WTC11 (cell line): Measurements from ENCODE around the gene GRIN2A. TPM values are rescaled to one million over a fixed set of nuclear protein-coding genes. Genes with fewer than 3 reads are reported as not detected.
"Not testable (repeated sequence)": the region's sequence is repeated elsewhere in the genome, so short reads cannot be mapped to it uniquely, and the experiment has no call there.

Experiments
- ATAC-seq: fragments of 200-7000 bp; cut with Tn5 transposase; 2 replicates; pipeline ENCODE4 v1.10.0; 2021; ENCODE audit warnings: mild to moderate bottlenecking, moderate library complexity
- CTCF ChIA-PET: fragments of 300-600 bp; sonication (Branson Sonifier 250); formaldehyde crosslinking; loops from one replicate; lab custom pipeline; 2021; ENCODE audit warnings: antibody characterized with exemption; lab: Charles Lee
- POLR2A ChIA-PET: fragments of 350-600 bp; sonication (Branson Sonifier 250); formaldehyde crosslinking; loops from one replicate; lab custom pipeline; 2021; ENCODE audit warnings: antibody characterized with exemption; lab: Charles Lee
- DNase-seq: peaks from one replicate; pipeline ENCODE4 v3.0.0; 2021; ENCODE audit warnings: low spot score
- H3K27ac Mint-ChIP-seq: 2 replicates; pipeline ENCODE4 v1.8.0; 2021; ENCODE audit warnings: mixed read lengths
- H3K27me3 Mint-ChIP-seq: 2 replicates; pipeline ENCODE4 v1.8.0; 2021; ENCODE audit warnings: low read depth, mild to moderate bottlenecking, moderate library complexity, mixed read lengths
- H3K36me3 Mint-ChIP-seq: 2 replicates; pipeline ENCODE4 v1.8.0; 2021; ENCODE audit warnings: mixed read lengths
- H3K4me1 Mint-ChIP-seq: 2 replicates; pipeline ENCODE4 v1.8.0; 2022; ENCODE audit warnings: mixed read lengths
- H3K4me3 Mint-ChIP-seq: 2 replicates; pipeline ENCODE4 v1.8.0; 2021; ENCODE audit warnings: mild to moderate bottlenecking, moderate library complexity, mixed read lengths
- H3K9me3 Mint-ChIP-seq: 2 replicates; pipeline ENCODE4 v1.8.0; 2021; ENCODE audit warnings: mixed read lengths
- ATF1 ChIP-seq: sonication (generic); formaldehyde crosslinking; IDR thresholded peaks from 2 replicates; pipeline ENCODE4 v1.8.1; 2023; ENCODE audit warnings: mild to moderate bottlenecking, moderate library complexity, missing genetic modification reagents
- CBFB ChIP-seq: sonication (generic); formaldehyde crosslinking; IDR thresholded peaks from 2 replicates; pipeline ENCODE4 v1.8.1; 2022; ENCODE audit warnings: mild to moderate bottlenecking, low read depth, missing genetic modification reagents
- ELF4 ChIP-seq: sonication (generic); formaldehyde crosslinking; IDR thresholded peaks from 2 replicates; pipeline ENCODE4 v1.8.1; 2022; ENCODE audit warnings: low read depth, mild to moderate bottlenecking, moderate library complexity, missing genetic modification reagents
- ESRRA ChIP-seq: sonication (generic); formaldehyde crosslinking; IDR thresholded peaks from 2 replicates; pipeline ENCODE4 v1.8.1; 2022; ENCODE audit warnings: mild to moderate bottlenecking, missing genetic modification reagents, borderline replicate concordance
- MXD4 ChIP-seq: fragments of 250-450 bp; sonication (Bioruptor Pico); IDR thresholded peaks from 2 replicates; pipeline ENCODE4 v1.8.0; 2021; ENCODE audit warnings: mild to moderate bottlenecking, moderate library complexity, borderline replicate concordance
- RORB ChIP-seq: fragments of 250-450 bp; sonication (Bioruptor Pico); IDR thresholded peaks from 2 replicates; pipeline ENCODE4 v1.9.0; 2021; ENCODE audit warnings: mild to moderate bottlenecking
- SOX15 ChIP-seq: fragments of 250-450 bp; sonication (Bioruptor Pico); IDR thresholded peaks from 2 replicates; pipeline ENCODE4 v1.9.0; 2021; ENCODE audit warnings: mild to moderate bottlenecking
- ZBTB21 ChIP-seq: sonication (generic); formaldehyde crosslinking; IDR thresholded peaks from 2 replicates; pipeline ENCODE4 v1.8.1; 2023; ENCODE audit warnings: mild to moderate bottlenecking, missing genetic modification reagents, borderline replicate concordance
- ZNF219 ChIP-seq: sonication (generic); formaldehyde crosslinking; IDR thresholded peaks from 2 replicates; pipeline ENCODE4 v1.8.0; 2023; ENCODE audit warnings: missing genetic modification reagents, mild to moderate bottlenecking, borderline replicate concordance
- total RNA-seq: library from RNA; stranded (reverse); gene quantifications from 3 replicates; pipeline ENCODE4 v1.2.3, GENCODE V29; 2021
- TF ChIP-seq, protein P1 (sequence below): fragments of 250-450 bp; sonication (Bioruptor Pico); IDR thresholded peaks from 2 replicates; pipeline ENCODE4 v1.9.0; 2021; ENCODE audit warnings: mild to moderate bottlenecking
- TF ChIP-seq, protein P2 (sequence below): fragments of 200-600 bp; IDR thresholded peaks from 2 replicates; pipeline ENCODE4 v1.8.0; 2022; ENCODE audit warnings: antibody characterized with exemption
- TF ChIP-seq, protein P3 (sequence below): fragments of 250-450 bp; sonication (Bioruptor Pico); IDR thresholded peaks from 2 replicates; pipeline ENCODE4 v1.9.0; 2021; ENCODE audit warnings: mild to moderate bottlenecking
- TF ChIP-seq, protein P4 (sequence below): sonication (generic); formaldehyde crosslinking; IDR thresholded peaks from 2 replicates; pipeline ENCODE4 v1.8.0; 2022; ENCODE audit warnings: missing genetic modification reagents
- TF ChIP-seq, protein P5 (sequence below): sonication (generic); formaldehyde crosslinking; IDR thresholded peaks from 2 replicates; pipeline ENCODE4 v1.8.1; 2022; ENCODE audit warnings: low read depth, mild to moderate bottlenecking, moderate library complexity, missing genetic modification reagents, borderline replicate concordance
- TF ChIP-seq, protein P6 (sequence below): sonication (generic); formaldehyde crosslinking; IDR thresholded peaks from 2 replicates; pipeline ENCODE4 v1.8.0; 2023; ENCODE audit warnings: missing genetic modification reagents
- TF ChIP-seq, protein P7 (sequence below): fragments of 250-450 bp; sonication (Bioruptor Pico); IDR thresholded peaks from 2 replicates; pipeline ENCODE4 v1.8.0; 2021; ENCODE audit warnings: mild to moderate bottlenecking

Gene GRIN2A
- total RNA-seq, 1 experiment from 2014 or later, result 3.5 TPM

DNA sequence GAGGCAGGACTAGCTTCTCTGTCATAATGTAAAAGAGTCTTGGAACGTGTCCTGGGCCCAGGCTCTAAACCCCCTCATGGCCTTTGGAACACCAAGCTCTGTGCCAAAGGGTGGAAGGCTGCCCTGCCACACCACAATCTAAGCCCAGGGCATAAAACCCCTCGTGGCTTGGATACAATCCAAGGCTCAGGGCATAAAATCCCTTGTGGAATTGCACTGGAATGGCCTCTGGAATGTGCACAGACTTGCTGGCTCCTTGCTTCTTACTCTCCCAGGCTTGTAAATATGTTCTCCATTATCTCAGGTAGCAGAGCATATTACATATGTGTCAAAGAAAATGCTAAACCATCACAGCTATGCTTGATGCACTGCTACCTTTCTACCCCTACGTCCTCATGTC is 306.2 kb downstream of the GRIN2A start:
- CTCF ChIA-PET, result interaction anchor here (0.7 kb wide), 1 partner anchor 305 kb away, joined by 3 read pairs; no protein-coding TSS in a partner anchor
- H3K27me3 Mint-ChIP-seq, H3K4me3 Mint-ChIP-seq, H3K36me3 Mint-ChIP-seq, DNase-seq, H3K9me3 Mint-ChIP-seq, H3K27ac Mint-ChIP-seq, ATAC-seq, POLR2A ChIA-PET: not testable (repeated sequence)
- H3K4me1 Mint-ChIP-seq, result peaks cover 15% of the 10 kb centered on the region

DNA sequence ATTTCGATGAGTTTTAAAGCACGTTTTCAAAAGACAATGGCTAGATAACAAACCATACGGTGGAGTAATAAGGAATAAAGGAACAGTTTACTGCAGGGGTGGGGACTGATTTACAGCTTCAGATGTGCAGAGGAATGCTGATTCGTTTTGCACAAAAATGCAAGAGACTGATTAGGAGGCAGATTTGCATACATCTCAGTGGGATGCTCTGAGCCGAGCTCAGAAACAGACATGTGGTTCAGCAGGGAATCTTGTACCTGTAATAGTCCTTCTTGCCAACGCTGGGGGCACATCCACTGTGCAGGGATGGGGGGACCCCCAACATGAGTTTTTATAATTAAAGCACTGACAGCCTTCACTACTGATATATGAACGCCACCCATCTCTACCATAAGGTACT is 308.0 kb downstream of the GRIN2A start:
- ChIA-PET POLR2A (no interaction called here), CTCF (no interaction called here)
- H3K36me3 Mint-ChIP-seq, result no peaks in the 10 kb centered on the region
- peak; percentile 68 for ATAC-seq
- H3K27me3 Mint-ChIP-seq, result peaks cover 3% of the 10 kb centered on the region; the same call in 1 of the 2 replicates
- no peaks in the 10 kb centered on the region for H3K9me3 Mint-ChIP-seq
- no peak overlapping the region for H3K4me3 Mint-ChIP-seq
- H3K27ac Mint-ChIP-seq, result no peak overlapping the region
- no peak for DNase-seq
- TF ChIP-seq, protein P1, sequence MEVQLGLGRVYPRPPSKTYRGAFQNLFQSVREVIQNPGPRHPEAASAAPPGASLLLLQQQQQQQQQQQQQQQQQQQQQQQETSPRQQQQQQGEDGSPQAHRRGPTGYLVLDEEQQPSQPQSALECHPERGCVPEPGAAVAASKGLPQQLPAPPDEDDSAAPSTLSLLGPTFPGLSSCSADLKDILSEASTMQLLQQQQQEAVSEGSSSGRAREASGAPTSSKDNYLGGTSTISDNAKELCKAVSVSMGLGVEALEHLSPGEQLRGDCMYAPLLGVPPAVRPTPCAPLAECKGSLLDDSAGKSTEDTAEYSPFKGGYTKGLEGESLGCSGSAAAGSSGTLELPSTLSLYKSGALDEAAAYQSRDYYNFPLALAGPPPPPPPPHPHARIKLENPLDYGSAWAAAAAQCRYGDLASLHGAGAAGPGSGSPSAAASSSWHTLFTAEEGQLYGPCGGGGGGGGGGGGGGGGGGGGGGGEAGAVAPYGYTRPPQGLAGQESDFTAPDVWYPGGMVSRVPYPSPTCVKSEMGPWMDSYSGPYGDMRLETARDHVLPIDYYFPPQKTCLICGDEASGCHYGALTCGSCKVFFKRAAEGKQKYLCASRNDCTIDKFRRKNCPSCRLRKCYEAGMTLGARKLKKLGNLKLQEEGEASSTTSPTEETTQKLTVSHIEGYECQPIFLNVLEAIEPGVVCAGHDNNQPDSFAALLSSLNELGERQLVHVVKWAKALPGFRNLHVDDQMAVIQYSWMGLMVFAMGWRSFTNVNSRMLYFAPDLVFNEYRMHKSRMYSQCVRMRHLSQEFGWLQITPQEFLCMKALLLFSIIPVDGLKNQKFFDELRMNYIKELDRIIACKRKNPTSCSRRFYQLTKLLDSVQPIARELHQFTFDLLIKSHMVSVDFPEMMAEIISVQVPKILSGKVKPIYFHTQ (CRISPR knock-in tag), result no peak
- TF ChIP-seq, protein P2, sequence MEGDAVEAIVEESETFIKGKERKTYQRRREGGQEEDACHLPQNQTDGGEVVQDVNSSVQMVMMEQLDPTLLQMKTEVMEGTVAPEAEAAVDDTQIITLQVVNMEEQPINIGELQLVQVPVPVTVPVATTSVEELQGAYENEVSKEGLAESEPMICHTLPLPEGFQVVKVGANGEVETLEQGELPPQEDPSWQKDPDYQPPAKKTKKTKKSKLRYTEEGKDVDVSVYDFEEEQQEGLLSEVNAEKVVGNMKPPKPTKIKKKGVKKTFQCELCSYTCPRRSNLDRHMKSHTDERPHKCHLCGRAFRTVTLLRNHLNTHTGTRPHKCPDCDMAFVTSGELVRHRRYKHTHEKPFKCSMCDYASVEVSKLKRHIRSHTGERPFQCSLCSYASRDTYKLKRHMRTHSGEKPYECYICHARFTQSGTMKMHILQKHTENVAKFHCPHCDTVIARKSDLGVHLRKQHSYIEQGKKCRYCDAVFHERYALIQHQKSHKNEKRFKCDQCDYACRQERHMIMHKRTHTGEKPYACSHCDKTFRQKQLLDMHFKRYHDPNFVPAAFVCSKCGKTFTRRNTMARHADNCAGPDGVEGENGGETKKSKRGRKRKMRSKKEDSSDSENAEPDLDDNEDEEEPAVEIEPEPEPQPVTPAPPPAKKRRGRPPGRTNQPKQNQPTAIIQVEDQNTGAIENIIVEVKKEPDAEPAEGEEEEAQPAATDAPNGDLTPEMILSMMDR, result no peak
- TF ChIP-seq, protein P3, sequence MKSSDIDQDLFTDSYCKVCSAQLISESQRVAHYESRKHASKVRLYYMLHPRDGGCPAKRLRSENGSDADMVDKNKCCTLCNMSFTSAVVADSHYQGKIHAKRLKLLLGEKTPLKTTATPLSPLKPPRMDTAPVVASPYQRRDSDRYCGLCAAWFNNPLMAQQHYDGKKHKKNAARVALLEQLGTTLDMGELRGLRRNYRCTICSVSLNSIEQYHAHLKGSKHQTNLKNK (CRISPR knock-in tag), result no peak
- TF ChIP-seq MXD4 (CRISPR knock-in tag) (no peak), ZNF219 (CRISPR knock-in tag) (no peak), ELF4 (no peak), CBFB (CRISPR knock-in tag) (no peak), ESRRA (no peak), RORB (CRISPR knock-in tag) (no peak), SOX15 (CRISPR knock-in tag) (no peak), ATF1 (CRISPR knock-in tag) (no peak), ZBTB21 (CRISPR knock-in tag) (no peak)
- TF ChIP-seq, protein P4, sequence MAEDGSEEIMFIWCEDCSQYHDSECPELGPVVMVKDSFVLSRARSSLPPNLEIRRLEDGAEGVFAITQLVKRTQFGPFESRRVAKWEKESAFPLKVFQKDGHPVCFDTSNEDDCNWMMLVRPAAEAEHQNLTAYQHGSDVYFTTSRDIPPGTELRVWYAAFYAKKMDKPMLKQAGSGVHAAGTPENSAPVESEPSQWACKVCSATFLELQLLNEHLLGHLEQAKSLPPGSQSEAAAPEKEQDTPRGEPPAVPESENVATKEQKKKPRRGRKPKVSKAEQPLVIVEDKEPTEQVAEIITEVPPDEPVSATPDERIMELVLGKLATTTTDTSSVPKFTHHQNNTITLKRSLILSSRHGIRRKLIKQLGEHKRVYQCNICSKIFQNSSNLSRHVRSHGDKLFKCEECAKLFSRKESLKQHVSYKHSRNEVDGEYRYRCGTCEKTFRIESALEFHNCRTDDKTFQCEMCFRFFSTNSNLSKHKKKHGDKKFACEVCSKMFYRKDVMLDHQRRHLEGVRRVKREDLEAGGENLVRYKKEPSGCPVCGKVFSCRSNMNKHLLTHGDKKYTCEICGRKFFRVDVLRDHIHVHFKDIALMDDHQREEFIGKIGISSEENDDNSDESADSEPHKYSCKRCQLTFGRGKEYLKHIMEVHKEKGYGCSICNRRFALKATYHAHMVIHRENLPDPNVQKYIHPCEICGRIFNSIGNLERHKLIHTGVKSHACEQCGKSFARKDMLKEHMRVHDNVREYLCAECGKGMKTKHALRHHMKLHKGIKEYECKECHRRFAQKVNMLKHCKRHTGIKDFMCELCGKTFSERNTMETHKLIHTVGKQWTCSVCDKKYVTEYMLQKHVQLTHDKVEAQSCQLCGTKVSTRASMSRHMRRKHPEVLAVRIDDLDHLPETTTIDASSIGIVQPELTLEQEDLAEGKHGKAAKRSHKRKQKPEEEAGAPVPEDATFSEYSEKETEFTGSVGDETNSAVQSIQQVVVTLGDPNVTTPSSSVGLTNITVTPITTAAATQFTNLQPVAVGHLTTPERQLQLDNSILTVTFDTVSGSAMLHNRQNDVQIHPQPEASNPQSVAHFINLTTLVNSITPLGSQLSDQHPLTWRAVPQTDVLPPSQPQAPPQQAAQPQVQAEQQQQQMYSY (CRISPR knock-in tag), result no peak
- TF ChIP-seq, protein P5, sequence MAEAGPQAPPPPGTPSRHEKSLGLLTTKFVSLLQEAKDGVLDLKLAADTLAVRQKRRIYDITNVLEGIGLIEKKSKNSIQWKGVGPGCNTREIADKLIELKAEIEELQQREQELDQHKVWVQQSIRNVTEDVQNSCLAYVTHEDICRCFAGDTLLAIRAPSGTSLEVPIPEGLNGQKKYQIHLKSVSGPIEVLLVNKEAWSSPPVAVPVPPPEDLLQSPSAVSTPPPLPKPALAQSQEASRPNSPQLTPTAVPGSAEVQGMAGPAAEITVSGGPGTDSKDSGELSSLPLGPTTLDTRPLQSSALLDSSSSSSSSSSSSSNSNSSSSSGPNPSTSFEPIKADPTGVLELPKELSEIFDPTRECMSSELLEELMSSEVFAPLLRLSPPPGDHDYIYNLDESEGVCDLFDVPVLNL (CRISPR knock-in tag), result no peak
- TF ChIP-seq, protein P6, sequence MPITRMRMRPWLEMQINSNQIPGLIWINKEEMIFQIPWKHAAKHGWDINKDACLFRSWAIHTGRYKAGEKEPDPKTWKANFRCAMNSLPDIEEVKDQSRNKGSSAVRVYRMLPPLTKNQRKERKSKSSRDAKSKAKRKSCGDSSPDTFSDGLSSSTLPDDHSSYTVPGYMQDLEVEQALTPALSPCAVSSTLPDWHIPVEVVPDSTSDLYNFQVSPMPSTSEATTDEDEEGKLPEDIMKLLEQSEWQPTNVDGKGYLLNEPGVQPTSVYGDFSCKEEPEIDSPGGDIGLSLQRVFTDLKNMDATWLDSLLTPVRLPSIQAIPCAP (CRISPR knock-in tag), result no peak
- TF ChIP-seq, protein P7, sequence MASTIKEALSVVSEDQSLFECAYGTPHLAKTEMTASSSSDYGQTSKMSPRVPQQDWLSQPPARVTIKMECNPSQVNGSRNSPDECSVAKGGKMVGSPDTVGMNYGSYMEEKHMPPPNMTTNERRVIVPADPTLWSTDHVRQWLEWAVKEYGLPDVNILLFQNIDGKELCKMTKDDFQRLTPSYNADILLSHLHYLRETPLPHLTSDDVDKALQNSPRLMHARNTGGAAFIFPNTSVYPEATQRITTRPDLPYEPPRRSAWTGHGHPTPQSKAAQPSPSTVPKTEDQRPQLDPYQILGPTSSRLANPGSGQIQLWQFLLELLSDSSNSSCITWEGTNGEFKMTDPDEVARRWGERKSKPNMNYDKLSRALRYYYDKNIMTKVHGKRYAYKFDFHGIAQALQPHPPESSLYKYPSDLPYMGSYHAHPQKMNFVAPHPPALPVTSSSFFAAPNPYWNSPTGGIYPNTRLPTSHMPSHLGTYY (CRISPR knock-in tag), result no peak
- peaks cover 15% of the 10 kb centered on the region for H3K4me1 Mint-ChIP-seq
